ENCODE results near the gene CNST.

DNA sequence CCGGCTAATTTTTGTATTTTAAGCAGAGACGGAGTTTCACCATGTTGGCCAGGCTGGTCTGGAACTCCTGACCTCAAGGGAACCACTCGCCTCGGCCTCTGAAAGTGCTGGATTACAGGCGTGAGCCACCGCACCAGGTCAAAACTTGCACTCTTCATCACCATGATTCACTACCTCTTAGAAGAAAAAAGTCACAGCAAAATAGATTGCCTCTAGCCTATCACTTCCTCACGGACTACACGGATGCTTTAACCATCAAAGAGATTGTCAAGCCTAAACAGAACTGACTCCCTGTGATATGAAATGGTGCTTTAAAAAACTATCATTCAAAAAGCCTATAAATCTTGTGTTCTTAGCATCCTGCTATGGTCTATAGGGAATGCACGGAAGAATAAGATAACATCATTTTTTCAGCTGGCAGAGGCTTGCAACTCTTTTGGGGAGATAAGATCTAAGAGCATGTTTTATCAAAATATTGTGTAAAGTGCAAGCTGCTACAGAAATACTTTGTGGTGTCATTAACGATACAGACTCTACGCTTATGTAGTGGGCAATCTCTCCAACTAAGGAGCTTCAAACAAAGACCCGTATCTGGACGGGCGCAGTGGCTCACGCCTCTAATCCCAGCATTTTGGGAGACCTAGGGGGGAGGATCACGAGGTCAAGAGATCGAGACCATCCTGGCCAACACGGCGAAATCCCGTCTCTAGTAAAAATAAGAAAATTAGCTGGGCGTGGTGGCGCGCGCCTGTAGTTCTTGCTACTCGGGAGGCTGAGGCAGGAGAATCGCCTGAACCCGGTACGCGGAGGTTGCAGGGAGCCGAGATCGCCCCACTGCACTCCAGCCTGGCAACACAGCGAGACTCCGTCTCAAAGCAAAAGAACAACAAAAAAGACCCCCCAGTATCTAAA is 1.2 kb upstream of the CNST start:
- TF ChIP-seq, protein P1, sequence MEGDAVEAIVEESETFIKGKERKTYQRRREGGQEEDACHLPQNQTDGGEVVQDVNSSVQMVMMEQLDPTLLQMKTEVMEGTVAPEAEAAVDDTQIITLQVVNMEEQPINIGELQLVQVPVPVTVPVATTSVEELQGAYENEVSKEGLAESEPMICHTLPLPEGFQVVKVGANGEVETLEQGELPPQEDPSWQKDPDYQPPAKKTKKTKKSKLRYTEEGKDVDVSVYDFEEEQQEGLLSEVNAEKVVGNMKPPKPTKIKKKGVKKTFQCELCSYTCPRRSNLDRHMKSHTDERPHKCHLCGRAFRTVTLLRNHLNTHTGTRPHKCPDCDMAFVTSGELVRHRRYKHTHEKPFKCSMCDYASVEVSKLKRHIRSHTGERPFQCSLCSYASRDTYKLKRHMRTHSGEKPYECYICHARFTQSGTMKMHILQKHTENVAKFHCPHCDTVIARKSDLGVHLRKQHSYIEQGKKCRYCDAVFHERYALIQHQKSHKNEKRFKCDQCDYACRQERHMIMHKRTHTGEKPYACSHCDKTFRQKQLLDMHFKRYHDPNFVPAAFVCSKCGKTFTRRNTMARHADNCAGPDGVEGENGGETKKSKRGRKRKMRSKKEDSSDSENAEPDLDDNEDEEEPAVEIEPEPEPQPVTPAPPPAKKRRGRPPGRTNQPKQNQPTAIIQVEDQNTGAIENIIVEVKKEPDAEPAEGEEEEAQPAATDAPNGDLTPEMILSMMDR (IDR thresholded peaks at IDR 0.05) = no peak
- no peak for TF ChIP-seq POLR2A (IDR thresholded peaks at IDR 0.05)

Measured in suprapubic skin (tissue), 3 donors.